ENCODE data around the gene CASKIN2.
"Not testable (repeated sequence)": the region's sequence is repeated elsewhere in the genome, so short reads cannot be mapped to it uniquely, and the experiment has no call there.

Gene CASKIN2

DNA sequence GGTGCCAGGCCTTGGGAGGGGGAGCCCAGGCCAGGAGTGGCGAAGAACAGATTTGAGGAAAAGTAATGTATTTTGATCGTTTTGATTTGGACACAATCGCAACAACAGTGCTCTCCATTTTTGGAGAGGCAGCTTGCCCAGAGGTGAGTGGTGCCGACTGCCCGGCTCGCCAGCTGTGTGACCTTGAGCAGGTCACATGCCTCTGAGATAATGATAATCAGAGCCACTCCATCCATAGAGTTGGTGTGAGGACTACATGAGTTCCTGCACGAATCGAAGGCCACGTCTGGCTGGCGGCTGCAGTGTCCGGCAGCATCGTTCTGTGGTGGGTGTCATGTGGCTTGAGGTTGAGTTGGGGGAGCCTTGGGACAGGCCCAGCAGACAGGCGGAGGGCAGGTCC, 30.8 kb upstream of the CASKIN2 start:
- DNase-seq (ENCODE audit: low spot score): no peak

DNA sequence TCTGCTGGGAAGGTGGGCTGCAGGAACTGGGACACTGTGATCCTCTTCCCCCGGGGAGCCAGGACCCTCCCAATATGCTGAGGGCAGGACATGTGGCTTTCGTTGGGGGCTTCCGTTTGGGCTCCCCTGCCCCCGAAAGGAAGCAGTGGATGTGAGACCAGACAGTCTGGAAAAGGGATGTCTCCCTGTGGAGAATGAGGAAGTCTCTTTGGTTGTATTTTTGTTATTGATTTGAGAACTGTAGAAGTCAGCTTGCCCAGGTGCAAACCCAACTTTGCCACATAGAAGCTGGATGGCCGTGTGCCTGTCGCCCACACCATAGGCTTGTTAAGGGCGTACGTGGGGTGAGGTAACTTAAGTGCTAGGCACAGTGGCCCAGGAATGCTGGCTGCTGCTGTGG, 28.9 kb upstream of the CASKIN2 start:
- no peak for DNase-seq (ENCODE audit: low spot score)

DNA sequence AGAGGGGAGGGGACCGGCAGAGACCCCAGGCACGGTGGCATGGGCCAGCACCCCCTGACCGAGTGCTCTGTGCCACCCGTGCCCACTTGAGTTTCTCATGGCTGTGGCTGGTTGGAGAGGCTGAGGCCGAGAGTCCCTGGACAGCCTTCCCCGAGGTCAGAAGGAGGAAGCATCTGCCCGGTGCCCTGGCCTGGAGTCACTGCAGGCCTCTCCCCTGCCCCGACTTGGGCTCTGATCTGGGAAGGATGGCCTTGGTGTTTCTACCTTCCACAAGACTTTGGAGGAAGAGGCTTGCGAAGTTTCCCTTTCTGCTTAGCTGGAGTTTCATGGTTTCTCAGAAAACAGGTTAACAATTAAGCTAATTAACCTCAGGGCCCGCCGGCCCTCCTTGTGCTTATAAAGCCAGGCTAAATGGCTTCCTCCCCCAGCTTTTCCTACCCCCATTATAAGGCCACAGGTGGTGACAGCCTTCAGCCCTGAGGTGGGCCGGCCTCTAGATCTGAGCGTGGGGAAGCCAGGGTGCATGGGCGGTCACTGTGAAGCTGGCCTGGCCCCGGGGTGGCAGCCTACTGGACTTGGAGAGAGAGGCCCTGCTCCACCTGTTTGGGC, 27.5 kb upstream of the CASKIN2 start:
- DNase-seq (ENCODE audit: low spot score): no peak

DNA sequence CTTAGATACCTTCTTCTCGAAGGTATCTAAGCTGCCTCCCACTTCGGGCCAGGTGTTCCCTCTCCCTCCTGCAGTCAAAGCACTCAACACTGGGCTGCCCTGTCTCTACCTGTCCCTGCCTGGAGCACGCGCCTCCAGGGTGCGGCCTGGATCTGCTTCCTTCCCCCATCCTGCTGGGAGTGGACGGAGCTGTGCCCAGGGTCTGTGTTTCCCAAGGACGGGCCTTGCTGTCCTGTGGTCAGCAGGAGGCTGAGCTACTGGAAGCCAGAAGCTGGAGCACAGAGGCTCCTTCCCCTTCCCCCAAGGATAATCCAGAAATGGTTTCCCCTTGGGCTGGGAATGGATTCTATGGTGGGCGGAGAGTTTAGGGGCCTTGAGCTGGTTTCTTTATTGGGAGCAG, 26.9 kb upstream of the CASKIN2 start:
- DNase-seq (ENCODE audit: low spot score): no peak

DNA sequence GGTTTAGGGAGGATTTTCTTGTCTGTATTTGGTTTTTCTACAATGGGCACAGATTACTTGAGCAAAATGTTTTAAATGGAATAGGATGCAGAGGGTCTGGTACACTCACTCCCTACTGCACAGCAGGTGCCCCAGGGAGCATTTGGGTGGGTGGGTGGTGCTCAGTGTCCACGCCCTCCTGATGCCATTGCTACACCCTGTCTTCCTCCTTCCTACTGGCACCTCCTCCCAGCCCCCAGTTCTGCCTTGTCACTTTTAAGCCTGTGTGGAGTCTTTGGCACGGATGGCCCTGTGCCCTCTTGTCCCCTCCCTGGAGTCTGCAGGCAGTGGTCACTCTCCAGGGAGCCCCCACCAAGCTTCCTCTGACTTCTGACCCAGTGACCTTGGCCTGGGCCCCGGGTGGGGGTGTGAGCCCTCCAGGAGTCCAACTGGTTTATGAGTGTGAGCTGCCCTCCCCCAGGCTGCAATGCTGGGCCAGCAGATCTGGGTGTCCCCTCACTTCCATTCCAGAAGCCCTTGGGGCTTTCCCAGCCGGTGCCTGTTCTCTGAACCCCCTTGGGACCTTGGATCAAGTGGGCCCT, 25.7 kb upstream of the CASKIN2 start:
- DNase-seq (ENCODE audit: low spot score): no peak

DNA sequence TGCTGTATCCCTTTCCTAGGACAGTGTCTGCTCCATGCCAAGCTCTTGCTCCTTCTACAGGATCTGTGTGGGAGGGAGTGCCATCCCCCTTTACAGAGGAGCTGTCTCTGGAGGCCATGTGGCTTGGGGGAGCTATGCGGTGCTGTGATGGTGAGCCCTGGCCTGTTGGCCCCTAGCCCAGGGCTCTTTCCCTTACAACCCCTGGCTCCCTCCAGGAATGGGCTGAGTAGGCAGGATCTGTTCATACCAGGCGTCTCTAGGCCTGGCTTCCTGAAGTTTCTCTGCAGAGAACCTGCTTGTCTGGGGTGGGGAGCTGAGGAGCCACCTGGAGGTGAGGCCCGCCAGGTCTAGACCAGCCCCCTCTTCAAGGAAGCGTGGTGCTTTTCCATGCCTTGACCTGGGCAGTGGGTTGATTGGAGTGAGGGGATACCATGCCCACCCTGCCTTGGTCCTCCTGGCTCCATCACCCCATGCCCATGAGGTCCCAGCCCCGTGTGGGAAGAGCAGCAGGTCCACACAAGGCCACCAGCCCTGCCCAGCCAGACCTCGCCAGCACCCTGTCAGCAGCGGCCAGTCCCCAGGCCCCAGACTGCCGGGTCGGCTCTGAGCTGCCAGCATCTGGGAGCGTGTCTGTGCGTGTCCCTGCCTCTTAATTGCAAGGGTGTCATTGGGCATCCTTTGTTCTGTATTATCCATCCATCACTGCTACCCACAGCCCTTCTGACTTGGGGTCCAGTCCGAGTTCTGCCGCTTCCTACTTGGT, 24.8 kb upstream of the CASKIN2 start:
- DNase-seq (ENCODE audit: low spot score): no peak

DNA sequence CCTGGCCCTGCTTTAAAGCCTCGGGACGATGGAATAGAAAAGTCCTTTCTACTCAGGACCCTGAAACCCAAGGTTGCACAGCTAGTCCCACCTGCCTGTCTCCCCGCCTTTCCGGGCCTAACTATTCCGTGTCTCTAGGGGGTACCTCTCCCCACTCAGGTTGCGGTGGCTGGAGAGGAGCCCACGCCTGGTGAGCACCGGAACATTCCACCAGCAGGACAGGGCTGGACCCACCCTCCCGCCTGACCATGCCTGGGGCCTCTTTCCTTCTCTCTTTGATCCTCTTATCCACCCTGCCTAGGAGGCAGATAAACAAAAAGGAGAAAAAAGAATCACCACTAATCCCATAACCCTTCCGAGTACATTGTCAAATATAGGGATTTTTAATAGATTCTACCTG, 21.0 kb upstream of the CASKIN2 start:
- no peak for DNase-seq (ENCODE audit: low spot score)

DNA sequence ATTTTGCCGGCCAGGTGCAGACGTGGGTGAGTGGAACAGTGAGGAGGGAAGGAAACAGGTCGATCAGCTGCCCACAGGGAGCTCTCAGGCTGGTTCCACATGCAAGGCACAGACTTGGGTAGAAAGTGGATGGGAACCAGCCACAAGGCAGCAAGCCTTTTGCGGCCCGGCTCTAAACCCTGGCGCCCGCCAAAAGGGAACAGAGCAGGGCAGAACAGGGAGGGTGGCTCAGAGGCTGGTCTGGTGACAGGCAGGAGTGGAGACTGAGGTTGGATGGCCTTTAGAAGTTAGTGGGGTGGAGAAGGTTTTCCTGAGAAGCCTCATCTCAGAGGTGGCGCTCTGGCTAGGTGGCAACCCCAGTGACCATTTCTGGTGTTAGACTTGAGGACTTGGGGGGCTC, 20.5 kb upstream of the CASKIN2 start:
- no peak for DNase-seq (ENCODE audit: low spot score)

DNA sequence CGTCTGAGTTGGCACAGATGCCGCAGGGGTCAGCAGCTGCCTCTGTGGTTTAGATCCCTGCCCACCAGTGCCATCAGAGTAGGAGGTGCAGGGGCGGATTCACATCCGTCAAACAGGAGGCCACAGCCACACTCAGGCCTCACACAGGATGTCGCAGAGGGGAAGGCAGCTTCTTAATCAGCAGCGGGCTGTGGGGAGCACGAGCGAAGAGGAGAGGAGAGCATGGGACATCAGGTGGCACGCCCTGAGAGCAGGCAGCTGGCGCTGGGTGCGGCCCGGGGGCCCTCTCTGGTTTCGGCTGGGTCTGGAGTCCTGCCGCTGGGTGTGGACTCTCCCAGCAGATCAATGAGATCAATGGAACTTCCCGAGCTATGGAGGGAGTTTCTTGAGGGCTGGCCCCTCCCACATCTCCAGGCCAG, 19.8 kb upstream of the CASKIN2 start:
- no peak for DNase-seq (ENCODE audit: low spot score)

DNA sequence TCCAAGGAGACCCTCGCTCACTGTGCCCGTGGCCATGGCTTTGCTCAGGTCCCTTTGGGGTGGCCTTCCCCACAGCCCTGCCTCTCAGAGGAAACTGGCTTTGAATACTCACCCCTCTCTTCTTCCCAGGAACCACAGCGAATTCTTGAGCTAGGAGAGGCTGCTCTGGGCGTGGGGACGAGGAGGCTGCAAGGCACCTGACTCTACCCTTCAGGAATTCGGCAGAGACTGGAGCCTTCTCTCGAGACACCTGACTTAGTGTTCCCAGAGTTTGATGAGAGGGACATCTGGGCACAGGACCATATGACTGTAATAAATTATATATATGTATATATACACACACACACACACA, 16.4 kb upstream of the CASKIN2 start:
- no peak for DNase-seq (ENCODE audit: low spot score)

DNA sequence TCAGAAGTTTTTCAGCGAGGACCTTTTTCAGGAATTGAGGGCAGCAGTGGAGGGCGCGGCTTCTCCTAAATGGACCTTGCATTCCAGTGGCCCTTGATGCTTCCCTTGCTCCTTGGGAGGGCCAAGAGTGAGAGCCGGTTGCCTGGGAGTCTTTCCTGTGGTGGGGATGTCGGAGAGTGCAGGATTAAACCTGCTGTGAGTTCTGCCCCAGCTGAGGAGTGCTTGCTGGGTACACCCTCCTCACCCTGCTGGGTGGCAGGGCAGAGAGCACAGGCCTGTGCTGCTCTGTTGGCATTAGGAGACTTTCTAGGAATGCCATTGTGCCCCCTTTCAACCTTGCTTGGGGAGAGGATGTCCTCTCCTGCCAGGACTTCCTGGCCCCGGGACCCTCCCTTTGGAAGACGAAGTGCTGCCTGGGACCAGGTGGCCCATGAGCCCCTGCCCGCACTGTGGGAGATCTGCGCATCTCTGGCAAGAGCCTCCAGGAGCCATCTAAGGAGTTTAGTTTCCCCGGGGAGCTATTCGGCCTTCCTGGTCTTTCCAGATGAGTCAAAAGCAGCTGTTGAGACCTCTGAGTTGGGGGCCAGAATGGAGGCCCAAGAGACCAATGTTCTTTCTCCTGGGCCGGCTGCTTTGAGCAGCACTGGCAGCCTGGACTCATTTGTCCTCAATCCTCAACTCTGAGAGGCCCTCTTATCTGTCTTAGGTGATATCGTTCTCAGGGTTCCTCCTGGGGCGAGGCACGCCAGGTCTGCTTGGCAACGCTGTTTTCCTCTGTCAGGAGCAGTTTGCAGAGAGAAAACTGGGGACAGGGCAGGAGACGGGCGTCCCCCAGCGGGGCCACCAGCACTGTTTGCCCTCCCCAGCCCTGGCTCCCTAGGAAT, 15.7 kb upstream of the CASKIN2 start:
- DNase-seq (ENCODE audit: low spot score): no peak

DNA sequence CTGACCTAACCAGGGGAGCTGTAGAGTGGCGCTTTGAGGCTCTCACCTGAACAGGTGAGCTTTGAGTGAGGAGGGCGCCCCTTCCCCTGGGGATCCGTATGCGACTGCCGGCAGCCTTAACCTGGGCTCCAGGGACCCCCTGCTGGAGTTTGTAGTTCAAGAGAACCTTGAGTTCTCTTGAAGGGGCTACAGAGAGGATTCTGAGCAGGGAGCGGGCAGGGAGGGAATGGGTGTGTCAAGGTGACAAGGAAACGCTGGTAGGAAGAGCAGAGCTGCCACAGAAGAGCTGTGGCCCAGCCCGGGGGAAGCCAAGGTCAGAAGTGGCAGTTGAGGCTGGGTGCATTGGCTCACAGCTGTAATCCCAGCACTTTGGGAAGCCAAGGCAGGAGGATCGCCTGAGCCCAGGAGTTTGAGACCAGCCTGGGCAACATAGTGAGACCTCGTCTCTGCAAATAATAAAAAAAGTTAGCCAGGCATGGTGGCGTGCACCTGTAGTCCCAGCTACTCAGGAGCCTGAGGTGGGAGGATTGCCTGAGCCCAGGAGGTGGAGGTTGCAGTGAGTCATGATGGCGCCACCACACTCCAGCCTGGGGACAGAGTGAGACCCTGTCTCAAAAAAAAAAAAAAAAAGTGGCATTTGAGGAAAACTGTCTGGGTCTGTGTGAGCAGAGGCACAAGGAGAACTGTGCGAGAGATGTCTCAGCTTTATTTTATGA, 11.4 kb upstream of the CASKIN2 start:
- no peak for DNase-seq (ENCODE audit: low spot score)

DNA sequence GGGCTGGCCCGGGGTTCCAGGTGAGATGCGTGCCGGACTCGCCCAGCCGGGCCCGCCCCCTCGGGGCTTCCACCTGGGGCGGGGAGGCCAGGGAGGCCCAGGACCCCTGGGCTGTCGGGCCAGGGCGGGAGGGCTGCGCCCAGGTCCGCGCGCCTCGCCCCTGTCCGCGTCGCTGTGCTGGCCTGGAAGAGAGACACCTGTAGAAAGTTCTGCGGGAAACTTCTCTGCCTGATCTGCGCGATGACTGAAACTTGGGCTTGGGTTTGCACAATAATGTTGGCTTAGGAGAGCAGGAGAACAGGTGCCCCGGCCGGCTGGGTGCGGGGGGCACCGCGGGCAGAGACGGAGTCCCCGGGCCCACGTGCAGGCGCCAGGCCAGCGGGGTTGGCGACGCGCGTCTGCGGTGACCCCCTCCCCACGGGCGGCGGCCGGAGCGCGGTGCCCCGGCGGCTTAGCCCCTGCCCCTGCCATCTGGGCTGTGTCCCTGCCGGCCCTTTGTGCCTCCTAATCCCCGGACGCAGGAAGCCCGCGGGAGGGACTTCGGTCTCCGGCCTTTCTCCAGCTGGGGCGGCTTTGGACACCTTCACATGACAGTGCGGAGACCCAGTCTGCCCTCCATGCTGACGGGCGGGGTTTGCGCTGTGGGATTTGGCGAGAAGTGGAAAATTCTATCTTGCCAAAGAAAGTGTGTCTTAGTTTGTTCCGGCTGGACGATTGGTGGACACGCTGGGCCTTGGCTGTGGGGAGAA, 10.6 kb upstream of the CASKIN2 start:
- no peak for DNase-seq (ENCODE audit: low spot score)

DNA sequence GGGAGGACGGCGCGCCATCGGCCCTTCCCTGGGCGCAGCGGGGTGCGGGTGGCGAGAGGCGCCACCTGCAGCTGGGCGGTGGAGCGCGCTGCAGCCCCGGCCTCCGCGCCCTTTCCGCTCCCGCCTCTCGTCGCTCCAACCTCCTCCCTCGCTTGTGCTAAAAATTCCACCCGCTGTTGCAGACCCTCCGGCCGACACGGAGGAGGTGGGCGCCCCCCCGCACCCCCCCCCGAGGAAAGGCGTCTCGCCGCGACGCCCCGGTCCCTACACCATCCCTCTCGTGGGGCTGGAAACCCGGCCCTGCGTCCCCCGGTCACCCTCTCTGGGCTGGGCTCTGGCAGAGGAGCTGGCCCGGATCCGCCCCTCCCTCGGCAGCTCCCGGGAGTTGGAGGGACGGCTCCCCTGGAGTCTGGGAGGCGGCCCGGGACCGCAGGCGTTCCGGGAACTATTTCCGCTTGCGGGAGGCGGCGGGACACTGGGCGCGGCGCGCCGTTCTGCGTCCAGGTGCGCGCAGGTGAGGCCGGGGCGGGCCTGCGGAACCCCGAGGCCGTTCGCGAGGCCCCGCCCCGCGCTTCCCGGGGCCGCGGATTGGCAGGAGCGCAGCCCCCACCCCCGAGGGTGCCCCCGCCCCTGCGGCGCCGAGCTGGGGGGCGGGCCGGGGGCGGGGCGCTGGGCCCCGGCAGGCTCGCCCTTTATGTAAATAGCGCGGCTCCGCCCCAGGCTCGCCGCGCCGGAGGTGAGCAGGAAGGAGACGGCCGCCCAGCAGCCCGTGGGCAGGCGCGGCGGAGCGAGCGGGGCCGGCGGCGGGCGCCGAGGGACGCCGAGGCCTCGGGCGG, 9.9 kb upstream of the CASKIN2 start, which contains the start of gene LLGL2:
LLGL2 (plus strand) TSS at position 728 of the 836 bp plus-strand sequence. CDS start 17,730 bp downstream, outside the sequence.
- DNase-seq (ENCODE audit: low spot score): peak; percentile 26

DNA sequence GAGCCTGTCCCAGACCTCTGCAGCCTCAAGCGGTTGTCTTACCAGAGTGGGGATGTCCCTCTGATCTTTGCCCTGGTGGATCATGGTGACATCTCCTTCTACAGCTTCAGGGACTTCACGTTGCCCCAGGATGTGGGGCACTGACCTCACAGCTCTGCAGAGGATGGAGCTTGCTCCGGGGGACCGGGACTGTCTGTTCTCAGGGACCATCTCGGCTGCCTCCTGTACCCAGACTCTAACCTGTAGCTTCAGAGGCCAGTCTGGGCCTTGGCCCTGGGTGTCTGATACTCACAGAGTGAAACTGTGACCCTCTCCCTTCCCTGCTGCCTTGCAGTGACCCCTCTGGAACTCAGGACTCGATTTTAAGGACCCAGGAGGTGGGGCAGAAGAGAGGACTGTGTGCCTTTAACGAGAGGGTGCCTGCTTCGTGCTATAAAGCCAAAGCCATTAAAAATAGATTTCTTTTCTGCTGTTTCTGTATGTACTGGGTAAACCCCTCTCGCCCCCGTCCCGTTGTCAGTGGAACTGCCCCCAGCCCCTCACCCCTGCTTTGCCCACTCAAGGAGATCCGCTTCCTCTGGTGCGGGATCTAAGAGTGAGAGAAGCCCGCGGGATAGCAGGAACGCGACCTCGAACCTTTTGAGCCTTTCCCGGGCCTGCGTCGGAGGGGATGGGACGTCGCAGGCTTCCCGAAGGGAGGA, 9.1 kb upstream of the CASKIN2 start:
- no peak for DNase-seq (ENCODE audit: low spot score)

DNA sequence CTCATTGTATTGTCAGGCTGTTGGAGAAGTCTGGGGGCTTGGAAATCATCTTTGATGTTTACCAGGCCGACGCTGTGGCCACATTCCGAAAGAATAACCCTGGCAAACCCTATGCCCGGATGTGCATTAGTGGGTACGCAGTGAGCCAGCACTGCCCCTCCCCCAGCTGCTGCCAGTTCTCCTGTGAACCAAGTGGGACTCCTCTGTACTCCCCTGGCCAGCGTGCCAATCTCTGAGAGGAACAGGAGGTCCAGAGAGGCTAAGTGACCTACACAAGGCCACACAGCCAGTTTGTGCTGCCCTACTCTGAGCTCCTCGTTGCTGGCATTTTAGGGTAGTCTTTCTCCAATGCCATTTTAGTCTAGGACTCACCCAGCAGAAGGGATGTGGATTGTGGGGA, 8.3 kb upstream of the CASKIN2 start:
- DNase-seq (ENCODE audit: low spot score): no peak

DNA sequence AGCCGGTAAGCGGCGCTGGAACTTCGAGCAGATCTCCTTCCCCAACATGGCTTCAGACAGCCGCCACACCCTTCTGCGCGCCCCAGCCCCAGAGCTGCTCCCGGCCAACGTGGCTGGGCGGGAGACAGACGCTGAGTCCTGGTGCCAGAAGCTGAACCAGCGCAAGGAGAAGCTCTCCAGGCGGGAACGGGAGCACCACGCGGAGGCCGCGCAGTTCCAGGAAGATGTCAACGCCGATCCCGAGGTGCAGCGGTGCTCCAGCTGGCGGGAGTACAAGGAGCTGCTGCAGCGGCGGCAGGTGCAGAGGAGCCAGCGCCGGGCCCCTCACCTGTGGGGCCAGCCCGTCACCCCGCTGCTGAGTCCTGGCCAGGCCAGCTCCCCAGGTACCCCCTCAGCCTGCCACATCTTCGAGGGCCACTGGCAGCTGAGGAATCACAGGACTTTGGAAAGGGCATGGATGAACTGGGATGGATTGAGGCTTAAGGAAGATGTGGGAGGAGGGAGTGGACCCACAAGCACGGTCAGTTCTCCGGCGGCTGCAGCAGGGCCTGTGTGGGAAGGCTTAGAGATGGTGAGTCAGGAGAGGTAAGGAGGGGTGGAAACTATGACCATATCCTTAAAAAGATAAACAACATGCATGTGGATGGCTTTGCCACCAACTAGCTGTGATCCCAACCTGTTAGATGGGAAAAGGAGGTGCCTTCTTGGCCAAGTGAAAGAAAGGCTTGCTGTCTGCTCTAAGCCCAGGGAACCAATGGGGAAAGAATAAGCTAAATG, 6.8 kb upstream of the CASKIN2 start:
- no peak for DNase-seq (ENCODE audit: low spot score)

DNA sequence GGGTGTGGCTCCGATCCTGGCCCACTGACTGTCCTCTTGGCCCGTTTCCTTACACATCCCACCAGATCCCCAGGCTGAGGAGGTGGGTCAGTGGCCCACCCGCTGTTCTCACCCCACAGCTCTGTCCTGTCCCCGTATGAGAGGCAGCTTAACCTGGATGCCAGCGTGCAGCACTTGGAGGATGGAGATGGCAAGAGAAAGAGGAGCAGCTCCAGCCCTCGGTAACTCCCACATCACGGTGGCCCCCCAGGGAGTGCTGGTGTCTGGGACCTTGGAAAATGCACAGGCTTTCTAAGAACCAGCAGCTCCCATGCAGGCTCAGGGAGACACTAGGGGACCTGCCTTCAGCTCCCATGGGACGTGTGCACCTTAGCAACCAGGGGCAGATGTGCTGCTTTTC, 6.0 kb upstream of the CASKIN2 start:
- no peak for DNase-seq (ENCODE audit: low spot score)

DNA sequence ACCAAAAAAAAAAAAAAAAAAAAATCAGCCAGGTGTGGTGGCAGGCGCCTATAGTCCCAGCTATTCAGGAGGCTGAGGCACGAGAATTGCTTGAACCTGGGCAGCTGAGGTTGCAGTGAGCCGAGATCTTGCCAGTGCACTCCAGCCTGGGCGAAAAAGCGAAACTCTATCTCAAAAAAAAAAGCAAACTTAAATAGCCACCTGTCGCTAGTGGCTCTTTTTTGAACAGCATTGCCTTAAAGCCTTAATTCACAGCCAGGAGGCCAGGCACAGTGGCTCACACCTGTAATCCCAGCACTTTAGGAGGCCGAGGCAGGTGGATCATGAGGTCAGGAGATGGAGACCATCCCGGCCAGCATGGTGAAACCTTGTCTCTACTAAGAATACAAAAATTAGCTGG, 5.1 kb upstream of the CASKIN2 start:
- DNase-seq (ENCODE audit: low spot score): not testable (repeated sequence)

All from kidney capillary endothelial cell (primary cell).